ENCODE results near the gene DNASE1.

DNA sequence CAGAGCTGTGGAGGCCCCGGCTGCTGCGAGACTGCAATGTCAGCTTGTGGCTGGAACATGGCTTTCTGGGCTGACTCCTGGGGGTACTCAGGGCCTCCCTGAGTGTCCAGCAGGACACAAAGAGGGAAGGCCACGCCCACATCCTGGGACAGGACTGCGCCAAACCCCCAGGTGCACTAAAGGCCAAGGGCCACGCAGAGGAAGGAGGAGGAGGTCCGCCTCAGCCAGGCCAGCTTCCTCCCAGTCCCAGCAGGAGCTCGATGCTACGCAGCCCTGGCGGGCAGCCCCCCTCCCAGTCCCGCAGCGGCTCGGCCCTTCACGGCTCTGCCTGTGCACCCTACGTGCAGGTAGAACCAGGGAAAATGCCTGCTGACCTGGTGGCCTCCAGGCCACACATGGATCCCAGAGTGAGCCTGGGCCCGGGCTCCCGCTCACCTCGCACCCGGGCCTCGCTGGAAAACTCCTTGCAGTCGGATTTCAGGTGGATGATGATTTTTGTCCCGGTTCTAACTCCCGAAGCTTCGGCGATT lies 21.2 kb downstream of the DNASE1 start:
- TF ChIP-seq, protein P1, sequence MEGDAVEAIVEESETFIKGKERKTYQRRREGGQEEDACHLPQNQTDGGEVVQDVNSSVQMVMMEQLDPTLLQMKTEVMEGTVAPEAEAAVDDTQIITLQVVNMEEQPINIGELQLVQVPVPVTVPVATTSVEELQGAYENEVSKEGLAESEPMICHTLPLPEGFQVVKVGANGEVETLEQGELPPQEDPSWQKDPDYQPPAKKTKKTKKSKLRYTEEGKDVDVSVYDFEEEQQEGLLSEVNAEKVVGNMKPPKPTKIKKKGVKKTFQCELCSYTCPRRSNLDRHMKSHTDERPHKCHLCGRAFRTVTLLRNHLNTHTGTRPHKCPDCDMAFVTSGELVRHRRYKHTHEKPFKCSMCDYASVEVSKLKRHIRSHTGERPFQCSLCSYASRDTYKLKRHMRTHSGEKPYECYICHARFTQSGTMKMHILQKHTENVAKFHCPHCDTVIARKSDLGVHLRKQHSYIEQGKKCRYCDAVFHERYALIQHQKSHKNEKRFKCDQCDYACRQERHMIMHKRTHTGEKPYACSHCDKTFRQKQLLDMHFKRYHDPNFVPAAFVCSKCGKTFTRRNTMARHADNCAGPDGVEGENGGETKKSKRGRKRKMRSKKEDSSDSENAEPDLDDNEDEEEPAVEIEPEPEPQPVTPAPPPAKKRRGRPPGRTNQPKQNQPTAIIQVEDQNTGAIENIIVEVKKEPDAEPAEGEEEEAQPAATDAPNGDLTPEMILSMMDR (IDR thresholded peaks at IDR 0.05; ENCODE audit: low read depth, low read length, missing input control), result no peak
- TF ChIP-seq, protein P2, sequence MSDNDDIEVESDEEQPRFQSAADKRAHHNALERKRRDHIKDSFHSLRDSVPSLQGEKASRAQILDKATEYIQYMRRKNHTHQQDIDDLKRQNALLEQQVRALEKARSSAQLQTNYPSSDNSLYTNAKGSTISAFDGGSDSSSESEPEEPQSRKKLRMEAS (IDR thresholded peaks at IDR 0.05), result no peak
- TF ChIP-seq, protein P3, sequence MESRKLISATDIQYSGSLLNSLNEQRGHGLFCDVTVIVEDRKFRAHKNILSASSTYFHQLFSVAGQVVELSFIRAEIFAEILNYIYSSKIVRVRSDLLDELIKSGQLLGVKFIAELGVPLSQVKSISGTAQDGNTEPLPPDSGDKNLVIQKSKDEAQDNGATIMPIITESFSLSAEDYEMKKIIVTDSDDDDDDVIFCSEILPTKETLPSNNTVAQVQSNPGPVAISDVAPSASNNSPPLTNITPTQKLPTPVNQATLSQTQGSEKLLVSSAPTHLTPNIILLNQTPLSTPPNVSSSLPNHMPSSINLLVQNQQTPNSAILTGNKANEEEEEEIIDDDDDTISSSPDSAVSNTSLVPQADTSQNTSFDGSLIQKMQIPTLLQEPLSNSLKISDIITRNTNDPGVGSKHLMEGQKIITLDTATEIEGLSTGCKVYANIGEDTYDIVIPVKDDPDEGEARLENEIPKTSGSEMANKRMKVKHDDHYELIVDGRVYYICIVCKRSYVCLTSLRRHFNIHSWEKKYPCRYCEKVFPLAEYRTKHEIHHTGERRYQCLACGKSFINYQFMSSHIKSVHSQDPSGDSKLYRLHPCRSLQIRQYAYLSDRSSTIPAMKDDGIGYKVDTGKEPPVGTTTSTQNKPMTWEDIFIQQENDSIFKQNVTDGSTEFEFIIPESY (IDR thresholded peaks at IDR 0.05), result no peak
- TF ChIP-seq TAF1 (conservative IDR thresholded peaks at IDR 0.05), result no peak
- TF ChIP-seq FOXA1 (IDR thresholded peaks at IDR 0.05), result no peak
- TF ChIP-seq EGR1 (IDR thresholded peaks at IDR 0.05; ENCODE audit: low read depth in 2 of 2), result no peak
- TF ChIP-seq, protein P4, sequence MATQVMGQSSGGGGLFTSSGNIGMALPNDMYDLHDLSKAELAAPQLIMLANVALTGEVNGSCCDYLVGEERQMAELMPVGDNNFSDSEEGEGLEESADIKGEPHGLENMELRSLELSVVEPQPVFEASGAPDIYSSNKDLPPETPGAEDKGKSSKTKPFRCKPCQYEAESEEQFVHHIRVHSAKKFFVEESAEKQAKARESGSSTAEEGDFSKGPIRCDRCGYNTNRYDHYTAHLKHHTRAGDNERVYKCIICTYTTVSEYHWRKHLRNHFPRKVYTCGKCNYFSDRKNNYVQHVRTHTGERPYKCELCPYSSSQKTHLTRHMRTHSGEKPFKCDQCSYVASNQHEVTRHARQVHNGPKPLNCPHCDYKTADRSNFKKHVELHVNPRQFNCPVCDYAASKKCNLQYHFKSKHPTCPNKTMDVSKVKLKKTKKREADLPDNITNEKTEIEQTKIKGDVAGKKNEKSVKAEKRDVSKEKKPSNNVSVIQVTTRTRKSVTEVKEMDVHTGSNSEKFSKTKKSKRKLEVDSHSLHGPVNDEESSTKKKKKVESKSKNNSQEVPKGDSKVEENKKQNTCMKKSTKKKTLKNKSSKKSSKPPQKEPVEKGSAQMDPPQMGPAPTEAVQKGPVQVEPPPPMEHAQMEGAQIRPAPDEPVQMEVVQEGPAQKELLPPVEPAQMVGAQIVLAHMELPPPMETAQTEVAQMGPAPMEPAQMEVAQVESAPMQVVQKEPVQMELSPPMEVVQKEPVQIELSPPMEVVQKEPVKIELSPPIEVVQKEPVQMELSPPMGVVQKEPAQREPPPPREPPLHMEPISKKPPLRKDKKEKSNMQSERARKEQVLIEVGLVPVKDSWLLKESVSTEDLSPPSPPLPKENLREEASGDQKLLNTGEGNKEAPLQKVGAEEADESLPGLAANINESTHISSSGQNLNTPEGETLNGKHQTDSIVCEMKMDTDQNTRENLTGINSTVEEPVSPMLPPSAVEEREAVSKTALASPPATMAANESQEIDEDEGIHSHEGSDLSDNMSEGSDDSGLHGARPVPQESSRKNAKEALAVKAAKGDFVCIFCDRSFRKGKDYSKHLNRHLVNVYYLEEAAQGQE (IDR thresholded peaks at IDR 0.05), result no peak
- no peak for TF ChIP-seq SP1 (IDR thresholded peaks at IDR 0.05)
